ENCODE measurements around the gene TSHZ1.

- TF ChIP-seq CTCF (IDR thresholded peaks at IDR 0.05; ENCODE audit: low read depth, low read length) (no peak), EZH2phosphoT487 (IDR thresholded peaks at IDR 0.05; ENCODE audit: low read depth) (no peak)
Measured at GRCh38 chr18:75262511-75262910, 51.9 kb downstream of the TSHZ1 start.

Data from OCI-LY3 (cell line).